ENCODE measurements around the gene KCNAB1. TPM values are rescaled to one million over a fixed set of nuclear protein-coding genes. Genes with fewer than 3 reads are reported as not detected.

The KCNAB1 gene
- total and polyA plus RNA-seq, 2 experiments from 2014 or later: 0.80 to 1.4 TPM

DNA sequence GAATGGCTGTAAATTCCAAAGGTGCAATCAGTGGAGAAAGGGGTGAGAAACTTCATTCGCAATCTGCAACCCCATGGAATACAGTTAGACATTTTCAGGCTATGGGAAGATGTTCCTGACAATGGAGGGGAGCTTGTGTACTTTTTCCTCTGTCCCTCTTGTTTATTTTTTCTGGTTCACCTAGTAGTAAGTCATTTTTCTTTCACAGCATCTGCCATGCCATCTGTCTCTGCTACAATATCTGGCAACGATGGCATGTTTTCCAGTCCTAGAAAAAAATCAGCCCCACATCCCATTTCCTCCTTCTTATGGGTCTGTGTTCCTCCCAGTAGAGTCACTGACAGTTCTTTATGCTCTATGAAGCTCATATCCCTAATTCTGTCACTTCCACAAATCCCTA is 358.5 kb downstream of the KCNAB1 start:
- no peak overlapping the region for H3K4me3 ChIP-seq
- no peak overlapping the region for H3K4me2 ChIP-seq
- H3K9me3 ChIP-seq (ENCODE audit: low read depth): no peaks in the 10 kb centered on the region
- H3K79me2 ChIP-seq: no peaks in the 10 kb centered on the region
- WGBS (ENCODE audit: low lambda C conversion rate, missing lambda C conversion rate): 91% methylated on average over 2 of the region's 2 CpGs
- H3K27ac ChIP-seq: no peak overlapping the region
- no peaks in the 10 kb centered on the region for H3K4me1 ChIP-seq (ENCODE audit: insufficient read depth)
- H2AFZ ChIP-seq: no peak overlapping the region
- TF ChIP-seq EZH2phosphoT487 (IDR thresholded peaks at IDR 0.05; ENCODE audit: low read depth, severe bottlenecking, unreplicated experiment) (no peak), EZH2 (IDR thresholded peaks at IDR 0.05; ENCODE audit: borderline replicate concordance) (no peak), CTCF (IDR thresholded peaks at IDR 0.05; ENCODE audit: poor library complexity) (no peak)
- no peaks in the 10 kb centered on the region for H3K36me3 ChIP-seq (replicated peaks; ENCODE audit: insufficient read depth, low read depth)
- DNase-seq (ENCODE audit: low spot score): no peak
- no peaks in the 10 kb centered on the region for H4K20me1 ChIP-seq (ENCODE audit: insufficient read depth, poor library complexity, severe bottlenecking)
- H3K27me3 ChIP-seq: no peaks in the 10 kb centered on the region
- H3K9me2 ChIP-seq (replicated peaks; ENCODE audit: insufficient read depth): no peaks in the 10 kb centered on the region

DNA sequence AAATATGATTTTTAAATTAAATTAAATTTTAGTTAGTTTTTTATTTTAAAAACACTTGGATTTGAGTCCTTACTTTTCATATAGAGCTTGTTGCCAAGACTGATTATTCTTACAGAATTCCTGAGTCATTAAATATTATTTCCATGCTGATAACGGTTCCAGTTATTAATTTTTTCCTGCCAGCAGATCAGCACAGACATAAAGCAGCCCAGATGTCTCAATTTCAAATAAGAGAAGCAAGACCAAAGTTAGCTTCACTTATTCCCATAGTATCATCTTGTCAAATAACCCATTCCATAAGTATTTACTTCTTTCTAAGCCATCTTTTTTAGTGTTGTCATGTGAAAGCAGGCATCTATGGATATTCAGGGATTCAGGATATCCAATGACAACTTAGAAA is 359.2 kb downstream of the KCNAB1 start:
- H3K27me3 ChIP-seq: no peaks in the 10 kb centered on the region
- no peak overlapping the region for H3K4me3 ChIP-seq
- WGBS (ENCODE audit: low lambda C conversion rate, missing lambda C conversion rate): 74% methylated on average over 1 of the region's 1 CpG
- no peaks in the 10 kb centered on the region for H3K9me3 ChIP-seq (ENCODE audit: low read depth)
- no peaks in the 10 kb centered on the region for H3K79me2 ChIP-seq
- no peak overlapping the region for H2AFZ ChIP-seq
- no peaks in the 10 kb centered on the region for H3K4me1 ChIP-seq (ENCODE audit: insufficient read depth)
- no peaks in the 10 kb centered on the region for H4K20me1 ChIP-seq (ENCODE audit: insufficient read depth, poor library complexity, severe bottlenecking)
- H3K36me3 ChIP-seq (replicated peaks; ENCODE audit: insufficient read depth, low read depth): no peaks in the 10 kb centered on the region
- no peak overlapping the region for H3K27ac ChIP-seq
- H3K9me2 ChIP-seq (replicated peaks; ENCODE audit: insufficient read depth): no peaks in the 10 kb centered on the region
- DNase-seq (ENCODE audit: low spot score): no peak
- TF ChIP-seq EZH2 (IDR thresholded peaks at IDR 0.05; ENCODE audit: borderline replicate concordance) (no peak), CTCF (IDR thresholded peaks at IDR 0.05; ENCODE audit: poor library complexity) (no peak)
- H3K4me2 ChIP-seq: no peak overlapping the region

DNA sequence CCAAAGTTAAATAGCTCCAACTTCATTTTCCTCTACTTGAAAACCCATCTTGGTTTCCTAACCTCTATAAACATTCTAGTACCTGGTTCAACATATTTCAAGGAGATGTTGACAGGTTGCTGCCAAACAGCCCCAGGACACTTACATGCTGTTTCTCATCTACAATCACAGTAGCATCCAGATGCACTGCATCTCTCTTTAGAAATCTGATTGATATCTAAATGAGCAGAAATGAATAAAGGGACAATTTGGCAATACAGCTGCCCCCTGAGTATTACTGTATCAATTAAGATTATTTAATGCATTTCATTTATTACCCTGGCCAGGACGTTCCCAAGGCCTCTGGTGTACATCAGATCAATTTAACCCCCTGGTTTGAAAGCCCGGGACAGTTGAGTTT is 360.6 kb downstream of the KCNAB1 start:
- DNase-seq (ENCODE audit: low spot score): no peak
- 79% methylated on average over 2 of the region's 2 CpGs for WGBS (ENCODE audit: low lambda C conversion rate, missing lambda C conversion rate)

More for the DNA sequence above, 360.6 kb downstream of the KCNAB1 start:
- Histone ChIP-seq H3K4me1 (ENCODE audit: insufficient read depth) (no peaks in the 10 kb centered on the region), H4K20me1 (ENCODE audit: insufficient read depth, poor library complexity, severe bottlenecking) (no peaks in the 10 kb centered on the region), H3K27me3 (no peaks in the 10 kb centered on the region), H3K27ac (no peak overlapping the region), H3K4me3 (no peak overlapping the region), H3K36me3 (replicated peaks; ENCODE audit: insufficient read depth, low read depth) (no peaks in the 10 kb centered on the region), H3K4me2 (no peak overlapping the region), H2AFZ (no peak overlapping the region), H3K9me2 (replicated peaks; ENCODE audit: insufficient read depth) (no peaks in the 10 kb centered on the region), H3K9me3 (ENCODE audit: low read depth) (no peaks in the 10 kb centered on the region), H3K79me2 (no peaks in the 10 kb centered on the region)
- TF ChIP-seq EZH2phosphoT487 (IDR thresholded peaks at IDR 0.05; ENCODE audit: low read depth, severe bottlenecking, unreplicated experiment) (no peak), CTCF (IDR thresholded peaks at IDR 0.05; ENCODE audit: poor library complexity) (no peak), EZH2 (IDR thresholded peaks at IDR 0.05; ENCODE audit: borderline replicate concordance) (no peak)

Measured in hepatocyte (in vitro differentiated cells).